ENCODE results near the gene MLLT1. TPM values are rescaled to one million over a fixed set of nuclear protein-coding genes. Genes with fewer than 3 reads are reported as not detected.

The MLLT1 gene
- total RNA-seq, 1 donor, result 16.6 TPM

GRCh38 chr19:6267552-6268381 lies 12.0 kb downstream of the MLLT1 start:
- H3K4me3 ChIP-seq (ENCODE audit: low read depth, low read length), result no peak overlapping the region
- DNase-seq (ENCODE audit: low read depth), result no peak
- no peak for TF ChIP-seq CTCF (IDR thresholded peaks at IDR 0.05; ENCODE audit: insufficient read depth, low read length)

GRCh38 chr19:6264803-6265202 lies 15.0 kb downstream of the MLLT1 start:
- no peak for DNase-seq (ENCODE audit: low read depth)
- TF ChIP-seq CTCF (IDR thresholded peaks at IDR 0.05; ENCODE audit: insufficient read depth, low read length), result no peak
- H3K4me3 ChIP-seq (ENCODE audit: low read depth, low read length), result no peak overlapping the region

- H3K4me3 ChIP-seq (ENCODE audit: low read depth, low read length), result no peak overlapping the region
- TF ChIP-seq CTCF (IDR thresholded peaks at IDR 0.05; ENCODE audit: insufficient read depth, low read length), result no peak
- no peak for DNase-seq (ENCODE audit: low read depth)
These were observed 15.9 kb downstream of the MLLT1 start for GRCh38 chr19:6263735-6264444.

- DNase-seq (ENCODE audit: low read depth), result no peak
- TF ChIP-seq CTCF (IDR thresholded peaks at IDR 0.05; ENCODE audit: insufficient read depth, low read length), result no peak
- no peak overlapping the region for H3K4me3 ChIP-seq (ENCODE audit: low read depth, low read length)
These were observed 16.5 kb downstream of the MLLT1 start for GRCh38 chr19:6263306-6263705.

GRCh38 chr19:6262519-6262918 lies 17.3 kb downstream of the MLLT1 start:
- no peak overlapping the region for H3K4me3 ChIP-seq (ENCODE audit: low read depth, low read length)
- no peak for TF ChIP-seq CTCF (IDR thresholded peaks at IDR 0.05; ENCODE audit: insufficient read depth, low read length)
- no peak for DNase-seq (ENCODE audit: low read depth)

- H3K4me3 ChIP-seq (ENCODE audit: low read depth, low read length), result no peak overlapping the region
- no peak for DNase-seq (ENCODE audit: low read depth)
- no peak for TF ChIP-seq CTCF (IDR thresholded peaks at IDR 0.05; ENCODE audit: insufficient read depth, low read length)
These were observed 17.9 kb downstream of the MLLT1 start for GRCh38 chr19:6261883-6262282.
